ENCODE data around the gene HIBCH.

- TF ChIP-seq, protein P1, sequence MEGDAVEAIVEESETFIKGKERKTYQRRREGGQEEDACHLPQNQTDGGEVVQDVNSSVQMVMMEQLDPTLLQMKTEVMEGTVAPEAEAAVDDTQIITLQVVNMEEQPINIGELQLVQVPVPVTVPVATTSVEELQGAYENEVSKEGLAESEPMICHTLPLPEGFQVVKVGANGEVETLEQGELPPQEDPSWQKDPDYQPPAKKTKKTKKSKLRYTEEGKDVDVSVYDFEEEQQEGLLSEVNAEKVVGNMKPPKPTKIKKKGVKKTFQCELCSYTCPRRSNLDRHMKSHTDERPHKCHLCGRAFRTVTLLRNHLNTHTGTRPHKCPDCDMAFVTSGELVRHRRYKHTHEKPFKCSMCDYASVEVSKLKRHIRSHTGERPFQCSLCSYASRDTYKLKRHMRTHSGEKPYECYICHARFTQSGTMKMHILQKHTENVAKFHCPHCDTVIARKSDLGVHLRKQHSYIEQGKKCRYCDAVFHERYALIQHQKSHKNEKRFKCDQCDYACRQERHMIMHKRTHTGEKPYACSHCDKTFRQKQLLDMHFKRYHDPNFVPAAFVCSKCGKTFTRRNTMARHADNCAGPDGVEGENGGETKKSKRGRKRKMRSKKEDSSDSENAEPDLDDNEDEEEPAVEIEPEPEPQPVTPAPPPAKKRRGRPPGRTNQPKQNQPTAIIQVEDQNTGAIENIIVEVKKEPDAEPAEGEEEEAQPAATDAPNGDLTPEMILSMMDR (IDR thresholded peaks at IDR 0.05; ENCODE audit: insufficient read depth, low read depth, low read length): no peak
- no peak for TF ChIP-seq EZH2 (IDR thresholded peaks at IDR 0.05; ENCODE audit: insufficient read depth, low read length)
Measured at GRCh38 chr2:190266314-190266713, 53.3 kb downstream of the HIBCH start.

All from astrocyte (in vitro differentiated cells and primary cell).